ENCODE measurements around the gene KRT36.

DNA sequence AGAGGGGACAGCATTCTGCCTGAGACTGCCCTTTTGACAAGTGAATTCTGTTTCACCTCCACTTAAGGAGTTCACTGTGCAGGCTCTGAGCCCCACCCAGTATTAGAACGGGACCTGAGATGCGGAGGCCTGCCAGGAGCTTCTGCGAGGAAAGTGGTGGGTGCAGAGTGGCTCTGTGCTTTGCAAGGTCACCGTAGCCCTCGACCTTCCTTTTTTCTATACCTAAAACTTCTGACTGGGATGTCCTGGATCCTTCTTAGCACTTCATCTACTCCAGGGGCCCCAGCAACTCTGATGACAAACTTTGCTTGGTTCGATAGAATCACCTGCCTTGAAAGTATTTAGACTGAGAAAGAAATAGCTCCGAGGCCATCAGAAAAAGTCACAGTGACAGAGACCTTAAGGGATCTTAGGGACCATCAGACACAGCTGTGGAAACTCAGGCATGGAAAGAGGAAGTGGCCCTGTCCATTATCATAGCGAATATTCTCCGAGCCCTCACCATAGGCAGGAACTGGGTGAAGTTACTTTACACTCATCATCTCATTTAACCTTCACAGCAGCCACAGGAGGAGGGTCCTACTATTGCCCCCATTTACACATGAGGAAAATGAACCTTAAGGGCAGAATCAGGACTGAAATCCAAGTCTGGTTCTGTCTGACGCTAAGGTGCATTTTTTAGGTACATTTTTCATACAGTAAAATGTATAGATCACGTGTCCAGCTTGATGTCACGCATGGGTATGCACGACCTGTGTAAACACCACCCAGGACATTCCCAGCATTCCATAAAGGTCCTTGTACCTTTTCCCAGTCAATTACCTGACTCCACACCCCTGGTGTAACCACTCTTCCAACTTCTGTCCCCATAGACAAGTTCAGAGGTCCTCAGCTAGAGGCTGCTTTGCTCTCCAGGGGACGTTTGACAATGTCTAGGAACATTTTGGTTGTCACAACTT, 16.4 kb upstream of the KRT36 start:
- TF ChIP-seq, protein P1, sequence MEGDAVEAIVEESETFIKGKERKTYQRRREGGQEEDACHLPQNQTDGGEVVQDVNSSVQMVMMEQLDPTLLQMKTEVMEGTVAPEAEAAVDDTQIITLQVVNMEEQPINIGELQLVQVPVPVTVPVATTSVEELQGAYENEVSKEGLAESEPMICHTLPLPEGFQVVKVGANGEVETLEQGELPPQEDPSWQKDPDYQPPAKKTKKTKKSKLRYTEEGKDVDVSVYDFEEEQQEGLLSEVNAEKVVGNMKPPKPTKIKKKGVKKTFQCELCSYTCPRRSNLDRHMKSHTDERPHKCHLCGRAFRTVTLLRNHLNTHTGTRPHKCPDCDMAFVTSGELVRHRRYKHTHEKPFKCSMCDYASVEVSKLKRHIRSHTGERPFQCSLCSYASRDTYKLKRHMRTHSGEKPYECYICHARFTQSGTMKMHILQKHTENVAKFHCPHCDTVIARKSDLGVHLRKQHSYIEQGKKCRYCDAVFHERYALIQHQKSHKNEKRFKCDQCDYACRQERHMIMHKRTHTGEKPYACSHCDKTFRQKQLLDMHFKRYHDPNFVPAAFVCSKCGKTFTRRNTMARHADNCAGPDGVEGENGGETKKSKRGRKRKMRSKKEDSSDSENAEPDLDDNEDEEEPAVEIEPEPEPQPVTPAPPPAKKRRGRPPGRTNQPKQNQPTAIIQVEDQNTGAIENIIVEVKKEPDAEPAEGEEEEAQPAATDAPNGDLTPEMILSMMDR (conservative IDR thresholded peaks at IDR 0.05; ENCODE audit: low read length): no peak
- TF ChIP-seq EZH2phosphoT487 (IDR thresholded peaks at IDR 0.05; ENCODE audit: borderline replicate concordance): no peak

Measured in Loucy (cell line).